Adrenal gland (tissue), 12 donors: ENCODE results near the gene UROC1. TPM values are rescaled to one million over a fixed set of nuclear protein-coding genes. Genes with fewer than 3 reads are reported as not detected.

Experiments
- DNase-seq, 7 donors: peaks; one replicate each; pipeline ENCODE4 v3.0.0-alpha.2; 2019 to 2020
- H3K27ac ChIP-seq, 5 donors: fragments of 200-600 bp; sonication (generic) in 4 of 5; 1 replicate in 3 of 5; 2 replicates in 2 of 5; pipeline versions ENCODE4 v1.5.1 to v1.8.0; 2016 to 2020; ENCODE audit warnings: mild to moderate bottlenecking in 1 of 5
- H3K27me3 ChIP-seq: fragments of 200-600 bp; 2 replicates; pipeline ENCODE4 v1.8.0; 2021
- H3K36me3 ChIP-seq, 2 donors: fragments of 200-600 bp; replicated peaks in 1 of 2; 1 replicate in 1 of 2; 2 replicates in 1 of 2; pipeline versions ENCODE4 v1.5.1 to v1.8.0; 2018 to 2022
- H3K4me1 ChIP-seq, 2 donors: fragments of 200-600 bp; replicated peaks in 1 of 2; 1 replicate in 1 of 2; 2 replicates in 1 of 2; pipeline versions ENCODE4 v1.5.1 to v1.8.0; 2018 to 2021
- H3K4me3 ChIP-seq, 4 donors: fragments of 200-600 bp; sonication (generic) in 3 of 4; one replicate each; pipeline ENCODE4 v1.5.1; 2016 to 2018
- H3K9me3 ChIP-seq, 3 donors: fragments of 200-600 bp; sonication (generic) in 1 of 3; replicated peaks in 1 of 3; 1 replicate in 2 of 3; 2 replicates in 1 of 3; pipeline versions ENCODE4 v1.5.1 to v1.8.0; 2016 to 2021
- CTCF ChIP-seq, 6 experiments: fragments of 450-650 bp in 4 of 6; fragments of 200-600 bp in 2 of 6; sonication (generic) in 1 of 6; IDR thresholded peaks; 1 replicate in 5 of 6; 2 replicates in 1 of 6; pipeline versions ENCODE4 v1.5.1 to v1.8.0; 2016 to 2021; ENCODE audit warnings: antibody characterized with exemption in 6 of 6, mild to moderate bottlenecking in 2 of 6, moderate library complexity in 1 of 6
- POLR2A ChIP-seq, 2 donors: fragments of 450-650 bp; IDR thresholded peaks; one replicate each; pipeline ENCODE4 v1.6.1; 2017; ENCODE audit warnings: antibody characterized with exemption in 2 of 2, mild to moderate bottlenecking in 2 of 2, moderate library complexity in 1 of 2
- WGBS, 4 donors: extraction: QIAGEN DNeasy Blood & Tissue Kit in 2 of 4; methylation state at CpG; one replicate each; pipeline versions ENCODE4 v1.1.5 to v1.1.7; 2013 to 2017; 5-methylcytosine and 5-hydroxymethylcytosine counted together
- intact Hi-C, 2 donors: fragments of 100-400 bp; cut with DNase I; formaldehyde crosslinking; loops; one replicate each; pipeline versions ENCODE4 v1.14.1 to v1.15.0; 2022 to 2023
- polyA plus RNA-seq, 3 donors: library from polyadenylated mRNA; stranded (reverse); fragments of 200-250 nt in 2 of 3; fragments of 350-450 nt in 1 of 3; fragmentation: Illumina TruSeq in 1 of 3; extraction: RNeasy Lipid Tissue Mini Kit (QIAGEN cat#74804) in 1 of 3; gene quantifications; one replicate each; pipeline ENCODE4 v1.2.3, GENCODE V29; 2013 to 2014
- total RNA-seq, 9 donors: library from RNA; depleted of rRNA in 4 of 9; stranded (reverse); fragments of >200 nt in 4 of 9; fragments of 120-200 nt in 1 of 9; fragmentation: NEBNext Ultra II Directional in 1 of 9; extraction: Animal tissue kit (Norgen Biotek cat#: 25700) in 1 of 9; gene quantifications; one replicate each; pipeline versions ENCODE4 v1.1.0 to v1.2.4, GENCODE V29; 2013 to 2023
- donor health status: healthy with polysubstance abuse.
- donor health status: Bipolar disorder and iron deficiency.
- donor health status: DM: yes; HTN: yes; CAD: no.
- donor health status: DM: no; HTN: no; CAD: no.
- donor health status: DM: no; HTN: no; CAD: no.
- donor health status: DM: yes; HTN: yes; CAD: no.

Gene UROC1
- total and polyA plus RNA-seq, 12 donors: under 0.01 to 0.22 (median 0.04) TPM; not detected in 8

GRCh38 chr3:126498461-126498860 lies 19.1 kb downstream of the UROC1 start:
- 75 to 87% (median 82%) methylated on average over 3 to 4 of the region's 4 CpGs for WGBS, 4 donors
- Histone ChIP-seq H3K27me3 (no peaks in the 10 kb centered on the region), H3K9me3 (no peaks in the 10 kb centered on the region), H3K4me3 (no peak overlapping the region), H3K36me3 (no peaks in the 10 kb centered on the region), H3K4me1 (peaks cover 0 to 10% of the 10 kb centered on the region in 2 donors), H3K27ac (no peak overlapping the region)
- intact Hi-C loops: no loop called here
- TF ChIP-seq POLR2A (IDR thresholded peaks at IDR 0.05): no peak
- TF ChIP-seq CTCF (IDR thresholded peaks at IDR 0.05): no peak
- DNase-seq: no peak

DNA sequence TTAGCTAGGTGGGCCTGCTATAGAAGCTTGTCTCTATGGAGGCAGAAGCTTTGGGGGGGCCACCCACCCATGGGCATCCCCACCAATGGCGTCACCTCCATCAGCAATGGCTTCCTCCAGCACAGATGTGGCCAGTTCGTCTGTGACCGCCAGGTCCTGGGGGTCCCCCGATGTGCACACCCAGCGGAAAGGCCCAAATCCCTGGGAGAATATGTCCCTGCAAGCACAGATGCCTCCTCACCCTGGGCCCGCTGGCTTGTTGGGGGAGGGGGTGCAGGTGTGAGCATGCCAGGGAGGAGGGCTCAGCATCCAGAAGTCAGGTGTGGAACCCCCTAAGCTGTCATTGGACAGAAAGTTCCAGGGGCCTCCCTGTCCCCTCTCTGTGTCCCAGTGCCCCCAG lies 19.6 kb downstream of the UROC1 start:
- Histone ChIP-seq H3K36me3 (no peaks in the 10 kb centered on the region), H3K27ac (no peak overlapping the region), H3K27me3 (no peaks in the 10 kb centered on the region), H3K9me3 (no peaks in the 10 kb centered on the region), H3K4me3 (no peak overlapping the region), H3K4me1 (peaks cover 0 to 10% of the 10 kb centered on the region in 2 donors)
- no peak for DNase-seq
- TF ChIP-seq CTCF (IDR thresholded peaks at IDR 0.05) (no peak), POLR2A (IDR thresholded peaks at IDR 0.05) (no peak)
- intact Hi-C loops: no loop called here
- 90 to 93% (median 91%) methylated on average over 4 to 6 of the region's 6 CpGs for WGBS, 4 donors

- intact Hi-C loops: no loop called here
- TF ChIP-seq CTCF (IDR thresholded peaks at IDR 0.05) (no peak), POLR2A (IDR thresholded peaks at IDR 0.05) (no peak)
- H3K36me3 ChIP-seq: no peaks in the 10 kb centered on the region
These were observed 20.4 kb downstream of the UROC1 start for GRCh38 chr3:126496894-126497850.

DNA sequence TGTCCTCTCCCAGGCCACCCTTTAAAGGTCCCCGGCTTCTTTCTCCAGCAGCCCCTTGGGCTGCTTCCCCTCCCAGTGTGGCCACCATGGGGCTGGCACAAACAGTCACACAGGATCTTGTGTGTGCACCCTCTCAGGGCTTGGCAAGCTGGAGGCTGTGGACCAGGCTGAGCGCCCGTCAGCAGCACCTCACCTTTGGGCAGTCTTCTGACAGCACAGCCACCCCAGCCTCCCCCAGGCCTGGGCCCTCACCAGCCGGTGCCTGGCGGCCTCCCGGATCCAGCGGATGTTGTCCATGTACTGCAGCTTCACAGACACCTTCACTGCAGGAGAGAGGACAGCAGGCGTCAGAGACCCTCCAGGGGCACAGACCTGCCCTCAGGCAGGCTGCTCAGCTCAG lies 21.8 kb downstream of the UROC1 start:
- no peak overlapping the region for H3K27ac ChIP-seq
- H3K4me3 ChIP-seq: no peak overlapping the region
- DNase-seq: no peak
- intact Hi-C loops: no loop called here
- H3K27me3 ChIP-seq: no peaks in the 10 kb centered on the region
- peaks cover 0 to 10% of the 10 kb centered on the region in 2 donors for H3K4me1 ChIP-seq
- no peaks in the 10 kb centered on the region for H3K9me3 ChIP-seq
- 82 to 94% (median 93%) methylated on average over 3 to 8 of the region's 8 CpGs for WGBS, 4 donors
- TF ChIP-seq CTCF (IDR thresholded peaks at IDR 0.05) (no peak), POLR2A (IDR thresholded peaks at IDR 0.05) (no peak)
- H3K36me3 ChIP-seq: no peaks in the 10 kb centered on the region

More at GRCh38 chr3:126496894-126497850, 20.4 kb downstream of the UROC1 start:
- no peak for DNase-seq
- WGBS, 4 donors: 74 to 86% (median 79%) methylated on average over 17 to 21 of the region's 21 CpGs
- Histone ChIP-seq H3K4me3 (no peak overlapping the region), H3K4me1 (peaks cover 0 to 10% of the 10 kb centered on the region in 2 donors), H3K27ac (no peak overlapping the region), H3K9me3 (no peaks in the 10 kb centered on the region), H3K27me3 (no peaks in the 10 kb centered on the region)
